GM15510 (cell line): ENCODE results near the gene KRTAP4-16.
"Not testable (repeated sequence)": the region's sequence is repeated elsewhere in the genome, so short reads cannot be mapped to it uniquely, and the experiment has no call there.

Experiments used
- POLR2A ChIP-seq: IDR thresholded peaks from 3 replicates; pipeline ENCODE4 v1.6.1; 2011; ENCODE audit warnings: borderline replicate concordance; ENCODE audit not compliant: insufficient read length; ENCODE audit errors: extremely low read depth

Gene KRTAP4-16

GRCh38 chr17:41073676-41074075 is 28.3 kb downstream of the KRTAP4-16 start:
- no peak for TF ChIP-seq POLR2A

- no peak for TF ChIP-seq POLR2A
Measured at GRCh38 chr17:41071606-41072360, 30.2 kb downstream of the KRTAP4-16 start.

- no peak for TF ChIP-seq POLR2A
Measured at GRCh38 chr17:41069031-41069430, 33.0 kb downstream of the KRTAP4-16 start.

GRCh38 chr17:41067281-41067680 is 34.7 kb downstream of the KRTAP4-16 start:
- TF ChIP-seq POLR2A, result no peak

- TF ChIP-seq POLR2A, result no peak
Measured at GRCh38 chr17:41065829-41066624, 36.0 kb downstream of the KRTAP4-16 start, which contains the start of gene KRTAP2-4. Gene KRTAP2-4 (minus strand): TSS chr17:41065879. CDS start chr17:41065845, 34 bp downstream.

GRCh38 chr17:41064301-41064700 is 37.7 kb downstream of the KRTAP4-16 start:
- no peak for TF ChIP-seq POLR2A

- no peak for TF ChIP-seq POLR2A
Measured at GRCh38 chr17:41063449-41063848, 38.6 kb downstream of the KRTAP4-16 start.

GRCh38 chr17:41061964-41062363 is 40.0 kb downstream of the KRTAP4-16 start:
- no peak for TF ChIP-seq POLR2A

GRCh38 chr17:41060052-41060604 is 41.9 kb downstream of the KRTAP4-16 start, which contains the start of gene KRTAP2-3:
Gene KRTAP2-3 (minus strand): TSS chr17:41060114. CDS start chr17:41060050, 64 bp downstream.
- no peak for TF ChIP-seq POLR2A

- no peak for TF ChIP-seq POLR2A
Measured at GRCh38 chr17:41058741-41059140, 43.3 kb downstream of the KRTAP4-16 start.

- TF ChIP-seq POLR2A, result no peak
Measured at GRCh38 chr17:41057547-41057946, 44.5 kb downstream of the KRTAP4-16 start.

GRCh38 chr17:41055130-41055529 is 46.9 kb downstream of the KRTAP4-16 start, which contains the start of gene KRTAP2-2:
Gene KRTAP2-2 (minus strand): TSS chr17:41055230. CDS start chr17:41055211, 19 bp downstream.
- TF ChIP-seq POLR2A, result not testable (repeated sequence)

- TF ChIP-seq POLR2A, result no peak
Measured at GRCh38 chr17:41054025-41054424, 48.0 kb downstream of the KRTAP4-16 start.

- no peak for TF ChIP-seq POLR2A
Measured at GRCh38 chr17:41052566-41052965, 49.4 kb downstream of the KRTAP4-16 start.
